Nephron (organoid): Measurements from ENCODE around the gene KCNRG.
"Not testable (repeated sequence)": the region's sequence is repeated elsewhere in the genome, so short reads cannot be mapped to it uniquely, and the experiment has no call there.

Experiments
- H3K27ac Mint-ChIP-seq, 3 experiments: 2 replicates each; pipeline ENCODE4 v1.8.0; 2020; ENCODE audit warnings: mixed read lengths in 3 of 3, mild to moderate bottlenecking in 2 of 3, moderate library complexity in 1 of 3
- H3K27me3 Mint-ChIP-seq: 2 replicates; pipeline ENCODE4 v1.8.0; 2021; ENCODE audit warnings: low read depth, mild to moderate bottlenecking, moderate library complexity, mixed read lengths
- H3K36me3 Mint-ChIP-seq: 2 replicates; pipeline ENCODE4 v1.8.0; 2020; ENCODE audit warnings: low read depth, mixed read lengths
- H3K4me1 Mint-ChIP-seq: 2 replicates; pipeline ENCODE4 v1.8.0; 2020; ENCODE audit warnings: mixed read lengths
- H3K4me3 Mint-ChIP-seq, 3 experiments: 2 replicates each; pipeline ENCODE4 v1.8.0; 2020; ENCODE audit warnings: mild to moderate bottlenecking in 3 of 3, mixed read lengths in 3 of 3, moderate library complexity in 2 of 3
- H3K9me3 Mint-ChIP-seq: 2 replicates; pipeline ENCODE4 v1.8.0; 2020; ENCODE audit warnings: mixed read lengths
- TF ChIP-seq, protein P1 (sequence below), 3 experiments: fragments of 200-600 bp; sonication (generic); IDR thresholded peaks; one replicate each; pipeline ENCODE4 v1.5.0; 2021; ENCODE audit warnings: antibody characterized with exemption in 3 of 3; ENCODE audit not compliant: unreplicated experiment in 3 of 3

Gene KCNRG

GRCh38 chr13:50055454-50055853 is 40.2 kb downstream of the KCNRG start:
- Mint-ChIP-seq H3K36me3 (peaks cover 82% of the 10 kb centered on the region), H3K27ac (no peak overlapping the region), H3K4me1 (no peaks in the 10 kb centered on the region), H3K9me3 (peaks cover 9% of the 10 kb centered on the region), H3K4me3 (no peak overlapping the region), H3K27me3 (no peaks in the 10 kb centered on the region)
- TF ChIP-seq, protein P1, sequence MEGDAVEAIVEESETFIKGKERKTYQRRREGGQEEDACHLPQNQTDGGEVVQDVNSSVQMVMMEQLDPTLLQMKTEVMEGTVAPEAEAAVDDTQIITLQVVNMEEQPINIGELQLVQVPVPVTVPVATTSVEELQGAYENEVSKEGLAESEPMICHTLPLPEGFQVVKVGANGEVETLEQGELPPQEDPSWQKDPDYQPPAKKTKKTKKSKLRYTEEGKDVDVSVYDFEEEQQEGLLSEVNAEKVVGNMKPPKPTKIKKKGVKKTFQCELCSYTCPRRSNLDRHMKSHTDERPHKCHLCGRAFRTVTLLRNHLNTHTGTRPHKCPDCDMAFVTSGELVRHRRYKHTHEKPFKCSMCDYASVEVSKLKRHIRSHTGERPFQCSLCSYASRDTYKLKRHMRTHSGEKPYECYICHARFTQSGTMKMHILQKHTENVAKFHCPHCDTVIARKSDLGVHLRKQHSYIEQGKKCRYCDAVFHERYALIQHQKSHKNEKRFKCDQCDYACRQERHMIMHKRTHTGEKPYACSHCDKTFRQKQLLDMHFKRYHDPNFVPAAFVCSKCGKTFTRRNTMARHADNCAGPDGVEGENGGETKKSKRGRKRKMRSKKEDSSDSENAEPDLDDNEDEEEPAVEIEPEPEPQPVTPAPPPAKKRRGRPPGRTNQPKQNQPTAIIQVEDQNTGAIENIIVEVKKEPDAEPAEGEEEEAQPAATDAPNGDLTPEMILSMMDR (IDR thresholded peaks at IDR 0.05; ENCODE audit: unreplicated experiment in 3 of 3), result no peak

GRCh38 chr13:50060718-50061117 is 45.5 kb downstream of the KCNRG start:
- Mint-ChIP-seq H3K27ac (no peak overlapping the region), H3K27me3 (no peaks in the 10 kb centered on the region), H3K9me3 (peaks cover under 1% of the 10 kb centered on the region), H3K4me1 (no peaks in the 10 kb centered on the region), H3K4me3 (no peak overlapping the region), H3K36me3 (peaks cover 38% of the 10 kb centered on the region)
- TF ChIP-seq, protein P1 (IDR thresholded peaks at IDR 0.05; ENCODE audit: unreplicated experiment in 3 of 3), result no peak

DNA sequence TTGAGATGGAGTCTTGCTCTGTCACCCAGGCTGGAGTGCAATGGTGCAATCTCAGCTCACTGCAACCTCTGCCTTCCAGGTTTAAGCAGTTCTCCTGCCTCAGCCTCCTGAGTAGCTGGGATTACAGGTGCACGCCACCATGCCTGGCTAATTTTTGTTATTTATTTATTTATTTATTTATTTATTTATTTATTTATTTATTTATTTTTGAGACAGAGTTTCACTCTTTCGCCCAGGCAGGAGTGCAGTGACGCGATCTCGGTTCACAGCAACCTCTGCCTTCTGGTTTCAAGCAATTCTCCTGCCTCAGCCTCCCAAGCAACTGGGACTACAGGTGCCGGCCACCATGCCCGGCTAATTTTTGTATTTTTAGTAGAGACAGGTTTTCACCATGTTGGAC is 47.1 kb downstream of the KCNRG start:
- not testable (repeated sequence) for H3K27me3 Mint-ChIP-seq, H3K4me1 Mint-ChIP-seq, H3K9me3 Mint-ChIP-seq, H3K27ac Mint-ChIP-seq, H3K4me3 Mint-ChIP-seq
- peaks cover 38% of the 10 kb centered on the region for H3K36me3 Mint-ChIP-seq

- H3K27me3 Mint-ChIP-seq, result no peaks in the 10 kb centered on the region
- H3K4me3 Mint-ChIP-seq, result no peak overlapping the region
- H3K9me3 Mint-ChIP-seq, result no peaks in the 10 kb centered on the region
- H3K4me1 Mint-ChIP-seq, result no peaks in the 10 kb centered on the region
- peaks cover 39% of the 10 kb centered on the region for H3K36me3 Mint-ChIP-seq
- TF ChIP-seq, protein P1 (IDR thresholded peaks at IDR 0.05; ENCODE audit: unreplicated experiment in 3 of 3), result no peak
- peak overlapping the region in 2 of 3 experiments; percentile 24 to 29 for H3K27ac Mint-ChIP-seq
Measured at GRCh38 chr13:50065712-50066111, 50.5 kb downstream of the KCNRG start.

DNA sequence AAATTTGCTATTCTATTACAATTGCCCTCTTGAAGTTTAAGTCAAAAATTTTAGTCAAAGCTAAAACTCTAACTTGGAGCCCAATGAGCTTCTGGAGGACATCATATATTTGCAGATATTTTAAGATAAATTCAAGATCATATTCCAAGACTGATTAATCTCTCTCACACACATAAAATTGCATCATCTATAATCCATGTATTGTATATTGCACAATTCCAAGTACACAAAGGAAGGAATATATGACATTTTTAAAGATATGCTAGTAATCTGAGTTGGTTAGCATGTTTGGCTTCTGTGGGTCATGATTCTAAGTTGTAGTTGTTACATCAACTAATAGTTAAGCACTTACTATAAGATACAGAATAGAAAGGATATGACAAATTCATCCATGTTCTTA is 53.3 kb downstream of the KCNRG start:
- Mint-ChIP-seq H3K36me3 (peaks cover 46% of the 10 kb centered on the region), H3K9me3 (no peaks in the 10 kb centered on the region), H3K27ac (no peak overlapping the region), H3K4me3 (no peak overlapping the region), H3K4me1 (no peaks in the 10 kb centered on the region), H3K27me3 (no peaks in the 10 kb centered on the region)
- TF ChIP-seq, protein P1 (IDR thresholded peaks at IDR 0.05; ENCODE audit: unreplicated experiment in 3 of 3), result no peak

- H3K27me3 Mint-ChIP-seq, result no peaks in the 10 kb centered on the region
- H3K36me3 Mint-ChIP-seq, result peaks cover 46% of the 10 kb centered on the region
- H3K4me3 Mint-ChIP-seq, result no peak overlapping the region
- TF ChIP-seq, protein P1 (IDR thresholded peaks at IDR 0.05; ENCODE audit: unreplicated experiment in 3 of 3), result no peak
- H3K4me1 Mint-ChIP-seq, result no peaks in the 10 kb centered on the region
- H3K27ac Mint-ChIP-seq, result no peak overlapping the region
- no peaks in the 10 kb centered on the region for H3K9me3 Mint-ChIP-seq
Measured at GRCh38 chr13:50069261-50069660, 54.0 kb downstream of the KCNRG start.
